GOT3 (cell line): ENCODE data around the gene MTMR11.
"Not testable (repeated sequence)": the region's sequence is repeated elsewhere in the genome, so short reads cannot be mapped to it uniquely, and the experiment has no call there.

Source experiments
- DNase-seq: peaks from one replicate; lab custom pipeline; 2025; ENCODE audit warnings: mixed read lengths; lab: John Stamatoyannopoulos, UW

Gene MTMR11

DNA sequence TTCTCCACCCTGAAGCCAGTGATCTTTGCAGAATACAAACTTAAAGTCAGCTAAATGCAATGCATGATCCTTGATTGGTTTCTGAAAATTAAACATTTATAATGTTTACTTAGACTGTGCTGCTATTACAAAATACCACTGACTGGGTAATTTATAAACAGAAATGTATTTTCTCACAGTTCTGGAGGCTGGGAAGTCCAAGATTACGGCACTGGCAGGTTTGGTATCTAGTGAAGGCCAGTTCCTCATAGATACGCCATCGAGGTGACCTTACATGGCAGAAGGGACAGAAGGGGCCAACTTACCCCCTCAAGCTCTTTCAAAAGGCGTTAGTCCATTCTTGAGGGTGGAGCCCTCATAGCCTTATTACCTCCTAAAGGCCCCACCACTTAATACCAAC lies 40.1 kb downstream of the MTMR11 start:
- no peak for DNase-seq

DNA sequence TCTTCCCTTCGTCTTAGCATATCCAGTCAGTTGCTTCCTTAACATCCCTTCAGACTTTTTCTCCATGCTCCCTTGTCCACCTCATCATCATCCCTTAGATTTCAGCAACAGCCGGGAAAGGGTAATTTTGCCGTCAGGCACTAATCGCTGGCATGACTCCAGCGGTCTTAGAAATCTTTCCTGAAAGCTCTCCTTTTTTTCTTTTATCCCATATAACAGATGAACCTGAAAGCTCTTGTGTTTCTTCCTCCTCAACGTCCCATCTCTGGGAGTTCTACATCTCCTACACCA lies 47.7 kb downstream of the MTMR11 start:
- no peak for DNase-seq

DNA sequence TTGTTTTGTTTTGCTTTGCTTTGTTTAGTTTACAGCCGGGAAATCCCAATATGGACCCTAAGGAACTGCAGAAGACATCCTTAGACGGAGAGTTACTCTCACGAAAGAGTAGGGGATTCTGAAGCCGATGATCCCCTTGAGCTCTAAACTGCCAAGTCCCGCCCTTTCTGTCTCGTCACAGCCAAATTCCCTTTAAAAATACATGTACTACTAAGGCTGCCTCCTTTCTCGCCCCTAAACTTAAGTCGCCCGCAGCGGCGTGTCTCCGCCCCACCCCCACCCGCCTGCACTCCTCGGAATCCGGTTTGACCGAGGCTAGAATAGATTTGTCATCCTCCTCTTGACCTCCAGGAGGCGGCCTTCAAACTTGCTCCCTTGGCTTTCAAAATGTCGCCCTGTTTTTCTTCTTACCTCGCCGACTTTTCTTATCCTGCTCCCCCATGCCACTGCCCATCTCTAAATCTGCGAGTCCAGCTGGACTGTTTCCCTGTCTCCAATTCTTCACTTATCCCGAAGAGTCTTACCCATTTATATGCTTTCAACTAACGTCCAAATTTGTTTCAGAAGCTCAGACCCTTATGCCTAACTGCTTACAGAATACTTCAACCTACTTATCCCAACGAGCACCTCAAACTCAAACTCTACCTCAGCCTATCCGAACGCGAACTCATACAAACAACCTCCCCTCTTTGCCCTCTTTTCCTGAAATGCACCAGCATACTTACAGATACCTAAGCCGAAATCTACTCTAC lies 48.3 kb downstream of the MTMR11 start:
- peak; percentile 42 for DNase-seq

DNA sequence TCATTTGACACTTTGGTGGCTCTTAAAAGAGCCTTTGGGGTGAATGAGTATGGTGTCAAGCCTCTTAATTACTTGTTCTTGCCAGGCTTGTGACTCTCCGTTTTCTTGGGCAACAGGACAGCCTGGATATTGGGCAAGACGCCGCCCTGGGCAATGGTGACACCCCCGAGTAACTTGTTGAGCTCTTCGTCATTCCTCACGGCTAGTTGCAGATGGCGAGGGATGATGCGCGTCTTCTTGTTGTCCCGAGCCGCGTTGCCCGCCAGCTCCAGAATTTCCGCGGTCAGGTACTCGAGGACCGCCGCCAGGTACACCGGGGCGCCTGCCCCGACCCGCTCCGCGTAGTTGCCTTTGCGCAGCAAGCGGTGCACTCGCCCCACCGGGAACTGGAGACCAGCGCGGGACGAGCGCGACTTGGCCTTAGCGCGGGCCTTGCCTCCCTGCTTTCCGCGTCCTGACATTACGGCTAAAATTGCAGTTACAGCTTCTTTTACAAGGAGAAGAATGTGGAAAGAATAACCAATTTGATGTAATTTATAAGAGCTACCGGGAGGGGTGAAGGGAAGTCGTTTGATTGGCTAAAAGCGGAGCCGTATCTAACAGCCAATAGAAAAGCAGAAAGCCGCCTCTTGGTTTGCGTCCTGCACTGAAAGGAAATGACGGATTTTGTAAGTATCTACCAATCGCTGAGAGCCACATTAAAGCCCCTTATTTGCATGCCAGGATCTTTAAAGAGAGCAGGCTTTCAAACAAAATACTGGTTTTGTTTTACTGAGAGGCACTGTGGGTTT lies 49.0 kb downstream of the MTMR11 start:
- peak; percentile 77 for DNase-seq

DNA sequence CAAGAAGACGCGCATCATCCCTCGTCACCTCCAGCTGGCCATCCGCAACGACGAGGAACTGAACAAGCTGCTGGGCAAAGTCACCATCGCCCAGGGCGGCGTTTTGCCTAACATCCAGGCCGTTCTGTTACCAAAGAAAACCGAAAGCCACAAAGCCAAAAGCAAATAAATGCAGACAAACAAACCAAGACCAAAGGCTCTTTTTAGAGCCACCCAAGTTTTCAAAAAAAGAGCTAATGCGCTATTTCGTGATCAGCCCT lies 49.6 kb downstream of the MTMR11 start:
- DNase-seq = not testable (repeated sequence)

DNA sequence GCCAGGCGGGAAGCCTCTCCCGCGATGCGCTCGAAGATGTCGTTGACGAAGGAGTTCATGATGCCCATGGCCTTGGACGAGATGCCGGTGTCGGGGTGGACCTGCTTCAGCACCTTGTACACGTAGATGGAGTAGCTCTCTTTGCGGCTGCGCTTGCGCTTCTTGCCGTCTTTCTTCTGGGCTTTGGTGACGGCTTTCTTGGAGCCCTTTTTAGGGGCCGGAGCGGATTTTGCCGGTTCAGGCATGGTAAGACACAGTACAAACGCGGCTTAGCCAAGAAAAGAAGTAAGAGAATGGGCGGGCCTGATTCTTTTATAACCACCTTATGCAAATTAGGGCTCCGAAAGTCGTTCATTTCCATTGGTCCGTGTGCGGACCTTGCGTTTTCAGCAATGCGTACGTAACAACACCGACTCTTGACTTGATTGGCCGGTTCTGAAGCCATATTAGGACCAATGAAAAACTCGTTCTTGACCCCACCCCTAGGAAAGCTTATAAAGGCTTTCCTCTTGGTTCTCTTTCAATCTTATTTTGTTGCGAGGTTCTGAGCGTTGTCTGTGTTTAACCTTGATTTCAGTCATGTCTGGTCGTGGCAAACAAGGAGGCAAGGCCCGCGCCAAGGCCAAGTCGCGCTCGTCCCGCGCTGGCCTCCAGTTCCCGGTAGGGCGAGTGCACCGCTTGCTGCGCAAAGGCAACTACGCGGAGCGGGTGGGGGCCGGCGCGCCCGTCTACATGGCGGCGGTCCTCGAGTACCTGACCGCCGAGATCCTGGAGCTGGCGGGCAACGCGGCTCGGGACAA lies 50.1 kb downstream of the MTMR11 start:
- peak; percentile 87 for DNase-seq

DNA sequence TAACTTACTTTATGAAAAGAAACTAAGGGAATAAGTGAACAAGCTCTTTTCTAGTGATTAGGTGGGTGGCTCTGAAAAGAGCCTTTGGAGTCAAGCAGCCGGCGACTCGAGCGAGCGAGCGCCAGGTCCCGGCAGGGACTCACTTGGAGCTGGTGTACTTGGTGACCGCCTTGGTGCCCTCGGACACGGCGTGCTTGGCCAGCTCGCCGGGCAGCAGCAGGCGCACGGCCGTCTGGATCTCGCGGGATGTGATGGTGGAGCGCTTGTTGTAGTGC lies 50.6 kb downstream of the MTMR11 start:
- peak; percentile 76 for DNase-seq

DNA sequence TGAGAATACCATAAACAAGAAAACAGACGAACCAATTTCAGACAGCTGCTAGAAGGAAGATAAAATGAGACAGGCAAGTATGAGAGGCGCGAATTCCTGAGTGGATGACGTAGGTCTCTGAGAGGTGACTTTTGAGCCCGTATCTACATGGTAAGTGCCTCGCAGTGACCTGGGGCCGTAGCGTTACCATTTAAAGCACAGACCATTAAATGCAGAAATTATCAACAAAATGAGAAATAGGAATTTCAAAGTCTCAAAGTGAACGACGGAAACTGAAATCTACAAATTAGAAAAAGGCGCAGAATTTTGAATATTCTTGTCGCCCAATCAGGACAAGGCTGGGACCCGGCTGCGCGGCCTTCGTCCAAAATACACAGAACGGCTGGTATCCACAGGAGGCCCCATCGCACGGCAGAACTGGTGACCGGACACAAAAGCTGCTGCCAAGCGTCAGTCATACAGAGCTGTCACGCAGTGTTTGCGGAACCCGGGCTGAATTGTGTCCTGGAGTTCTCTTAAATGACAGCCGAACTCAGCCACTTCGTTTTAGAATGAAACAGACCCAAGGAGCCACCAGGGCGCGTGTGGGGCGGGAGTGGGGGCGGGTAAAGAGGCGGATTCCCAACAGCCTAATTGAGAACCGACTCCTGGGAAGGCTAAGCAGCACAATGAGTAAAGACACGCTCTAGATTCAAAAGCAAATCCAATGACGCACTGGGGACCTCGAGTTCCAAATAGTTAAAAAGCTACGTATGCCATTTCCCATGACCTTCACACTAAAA lies 51.1 kb downstream of the MTMR11 start:
- DNase-seq = peak; percentile 44

DNA sequence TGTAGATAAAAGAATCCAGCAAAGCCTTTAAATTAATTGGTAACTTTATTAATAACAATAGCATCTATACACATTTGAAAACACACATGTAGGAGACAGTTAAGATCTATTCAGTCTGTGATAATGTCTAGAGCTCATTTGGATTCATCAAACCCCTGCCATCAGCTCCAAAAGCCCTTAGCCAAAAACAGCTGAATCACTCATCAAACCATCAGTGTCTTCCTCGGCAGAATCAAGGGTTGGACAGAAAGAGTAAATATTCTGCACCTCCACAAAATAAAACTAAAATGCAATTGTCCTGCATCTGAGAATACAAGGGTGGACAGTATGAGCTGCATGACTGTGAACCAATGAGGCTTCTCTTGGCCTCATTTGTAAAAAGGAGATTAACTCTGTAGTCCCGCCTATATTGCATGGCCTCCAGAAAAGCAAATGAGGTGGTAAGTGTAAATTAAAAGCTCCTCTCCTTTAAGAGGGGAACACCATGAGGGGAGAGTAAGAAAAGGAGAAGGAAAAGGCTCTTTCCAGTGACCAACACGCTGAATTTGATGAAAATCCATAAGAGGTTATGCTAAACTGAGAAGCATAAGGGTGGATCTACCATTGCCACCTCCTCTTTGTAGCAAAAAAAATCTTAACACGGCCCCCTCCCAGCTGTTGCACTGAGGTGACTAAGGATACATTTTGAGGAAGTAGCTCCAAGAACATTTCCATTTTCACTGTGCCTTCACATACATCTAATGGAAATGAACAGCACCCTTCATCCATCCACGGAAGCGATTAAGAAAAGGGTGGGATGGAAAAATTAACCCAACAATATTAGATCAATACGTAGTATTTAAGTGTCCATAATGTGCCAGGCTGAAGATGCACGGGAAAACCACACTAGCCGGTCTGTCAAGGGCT lies 52.0 kb downstream of the MTMR11 start:
- DNase-seq = no peak

DNA sequence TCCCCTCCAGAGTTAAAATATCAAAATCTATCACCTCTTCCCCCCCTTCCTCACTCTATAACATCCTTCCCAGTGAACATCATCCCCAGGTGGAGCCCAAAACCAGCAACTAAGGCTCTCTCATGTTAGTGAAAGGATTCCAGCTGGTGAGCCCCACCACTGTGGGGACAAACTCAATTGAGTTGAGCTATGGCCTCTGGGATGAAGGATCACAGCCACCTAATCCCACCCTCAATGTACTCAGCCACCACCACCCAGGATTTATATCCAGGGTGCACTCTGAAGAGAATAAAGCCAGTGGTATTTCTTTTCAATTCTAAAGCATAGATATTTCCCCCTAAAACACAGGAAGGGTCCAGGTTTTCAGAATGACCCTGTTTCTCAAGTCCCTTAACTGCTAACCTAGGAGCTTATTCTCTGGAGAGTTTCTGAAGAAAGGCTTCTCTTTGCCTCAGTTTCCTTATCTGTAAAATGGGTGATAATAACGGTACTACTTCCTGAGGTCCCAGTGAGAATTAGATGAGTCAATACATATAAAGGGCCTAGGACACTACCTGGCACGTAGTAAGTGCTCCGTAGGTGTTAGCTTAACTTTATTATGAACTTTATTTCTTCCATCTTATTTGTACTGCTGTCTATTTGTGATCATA lies 53.0 kb downstream of the MTMR11 start:
- no peak for DNase-seq

DNA sequence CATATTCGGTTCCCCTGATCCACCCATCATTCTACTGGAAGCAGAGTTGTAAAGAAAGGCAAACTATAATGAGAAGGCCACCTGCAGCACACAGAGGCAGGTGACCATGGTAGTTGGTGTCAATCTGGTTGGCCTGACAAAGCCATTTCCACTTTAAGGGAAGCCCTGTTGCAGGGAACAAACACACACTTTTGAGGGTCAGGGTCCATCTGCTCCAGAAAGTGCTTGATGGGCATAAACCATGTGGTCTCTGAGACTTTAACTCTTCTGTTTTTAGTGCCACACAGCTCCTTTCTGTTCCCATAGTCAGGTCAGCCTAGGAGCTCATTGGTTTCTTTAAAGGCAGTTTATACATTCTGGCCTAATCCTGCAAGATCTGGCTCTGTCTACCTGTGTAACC lies 54.8 kb downstream of the MTMR11 start:
- no peak for DNase-seq

DNA sequence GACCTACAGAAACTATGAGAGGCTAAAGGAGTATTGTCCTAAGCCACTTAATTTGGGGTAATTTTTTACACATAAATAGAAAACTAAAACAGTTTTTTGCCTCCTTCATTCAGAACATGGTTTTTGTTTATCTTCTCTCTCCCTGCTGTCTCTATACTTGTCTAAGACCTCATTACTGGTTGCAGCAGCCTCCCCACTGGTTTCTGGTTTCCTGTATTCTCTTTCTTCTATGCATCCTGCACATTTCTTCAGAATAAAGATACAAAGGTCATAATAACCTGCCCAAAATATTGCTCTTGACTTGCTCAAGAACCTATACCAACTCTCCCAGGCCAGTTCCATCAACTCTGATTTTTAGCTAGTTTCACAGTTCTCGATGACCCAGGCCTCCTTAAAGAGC lies 57.1 kb downstream of the MTMR11 start:
- no peak for DNase-seq
